Measurements from ENCODE around the gene ICAM3. TPM values are rescaled to one million over a fixed set of nuclear protein-coding genes. Genes with fewer than 3 reads are reported as not detected.

The ICAM3 gene
- total RNA-seq, 1 donor from 2014 or later: 0.11 TPM

- Histone ChIP-seq H3K36me3 (peaks cover 73 to 88% of the 10 kb centered on the region in 2 donors), H3K4me1 (no peaks in the 10 kb centered on the region), H3K27ac (no peak overlapping the region), H3K4me3 (no peak overlapping the region), H3K9me3 (no peaks in the 10 kb centered on the region), H3K27me3 (no peaks in the 10 kb centered on the region)
- intact Hi-C loops (cut with DNase I): no loop called here
- TF ChIP-seq CTCF (IDR thresholded peaks at IDR 0.05): no peak
- no peak for DNase-seq (ENCODE audit: low spot score in 2 of 2)
Observed at GRCh38 chr19:10365518-10365917, 26.1 kb upstream of the ICAM3 start.

GRCh38 chr19:10364644-10365043, 25.2 kb upstream of the ICAM3 start:
- no peaks in the 10 kb centered on the region for H3K27me3 ChIP-seq
- H3K4me3 ChIP-seq: no peak overlapping the region
- no peaks in the 10 kb centered on the region for H3K9me3 ChIP-seq
- H3K4me1 ChIP-seq: no peaks in the 10 kb centered on the region
- H3K27ac ChIP-seq: no peak overlapping the region
- no peak for DNase-seq (ENCODE audit: low spot score in 2 of 2)
- TF ChIP-seq CTCF (IDR thresholded peaks at IDR 0.05): no peak
- peaks cover 71 to 91% of the 10 kb centered on the region in 2 donors for H3K36me3 ChIP-seq
- intact Hi-C loops (cut with DNase I): no loop called here

GRCh38 chr19:10363789-10364281, 24.4 kb upstream of the ICAM3 start:
- Histone ChIP-seq H3K9me3 (no peaks in the 10 kb centered on the region), H3K36me3 (peaks cover 73 to 89% of the 10 kb centered on the region in 2 donors), H3K27me3 (no peaks in the 10 kb centered on the region), H3K4me1 (no peaks in the 10 kb centered on the region), H3K27ac (no peak overlapping the region), H3K4me3 (no peak overlapping the region)
- intact Hi-C loops (cut with DNase I): no loop called here
- no peak for TF ChIP-seq CTCF (IDR thresholded peaks at IDR 0.05)
- no peak for DNase-seq (ENCODE audit: low spot score in 2 of 2)

GRCh38 chr19:10362259-10362658, 22.8 kb upstream of the ICAM3 start:
- Histone ChIP-seq H3K4me3 (no peak overlapping the region), H3K27me3 (no peaks in the 10 kb centered on the region), H3K36me3 (peaks cover 70 to 88% of the 10 kb centered on the region in 2 donors), H3K9me3 (no peaks in the 10 kb centered on the region), H3K4me1 (no peaks in the 10 kb centered on the region), H3K27ac (no peak overlapping the region)
- intact Hi-C loops (cut with DNase I): no loop called here
- no peak for TF ChIP-seq CTCF (IDR thresholded peaks at IDR 0.05)
- no peak for DNase-seq (ENCODE audit: low spot score in 2 of 2)

GRCh38 chr19:10361569-10362011, 22.2 kb upstream of the ICAM3 start:
- H3K9me3 ChIP-seq: no peaks in the 10 kb centered on the region
- intact Hi-C loops (cut with DNase I): no loop called here
- peaks cover 69 to 89% of the 10 kb centered on the region in 2 donors for H3K36me3 ChIP-seq
- no peaks in the 10 kb centered on the region for H3K27me3 ChIP-seq
- DNase-seq (ENCODE audit: low spot score in 2 of 2): no peak
- no peak overlapping the region for H3K27ac ChIP-seq
- H3K4me1 ChIP-seq: no peaks in the 10 kb centered on the region
- H3K4me3 ChIP-seq: no peak overlapping the region
- no peak for TF ChIP-seq CTCF (IDR thresholded peaks at IDR 0.05)

- H3K9me3 ChIP-seq: no peaks in the 10 kb centered on the region
- peaks cover 61 to 80% of the 10 kb centered on the region in 2 donors for H3K36me3 ChIP-seq
- no peak for DNase-seq (ENCODE audit: low spot score in 2 of 2)
- intact Hi-C loops (cut with DNase I): no loop called here
- no peak overlapping the region for H3K27ac ChIP-seq
- no peaks in the 10 kb centered on the region for H3K4me1 ChIP-seq
- no peak overlapping the region for H3K4me3 ChIP-seq
- no peak for TF ChIP-seq CTCF (IDR thresholded peaks at IDR 0.05)
- no peaks in the 10 kb centered on the region for H3K27me3 ChIP-seq
Observed at GRCh38 chr19:10356431-10356830, 17.0 kb upstream of the ICAM3 start.
